Mesothelial cell of epicardium (in vitro differentiated cells): ENCODE data around the gene QRICH2. TPM values are rescaled to one million over a fixed set of nuclear protein-coding genes. Genes with fewer than 3 reads are reported as not detected.

ENCODE experiments used
- DNase-seq, 2 experiments: peaks; one replicate each; pipeline ENCODE4 v3.0.0; 2021; ENCODE audit warnings: low spot score in 2 of 2; ENCODE audit not compliant: unreplicated experiment in 2 of 2
- H3K27ac Mint-ChIP-seq: 2 replicates; pipeline ENCODE4 v1.8.0; 2021; ENCODE audit warnings: mixed read lengths
- H3K27me3 Mint-ChIP-seq: 2 replicates; pipeline ENCODE4 v1.8.0; 2021; ENCODE audit warnings: low read depth, mixed read lengths
- H3K36me3 Mint-ChIP-seq: 2 replicates; pipeline ENCODE4 v1.8.0; 2021; ENCODE audit warnings: mixed read lengths
- H3K4me1 Mint-ChIP-seq: 2 replicates; pipeline ENCODE4 v1.8.0; 2021; ENCODE audit warnings: mixed read lengths
- H3K4me3 Mint-ChIP-seq: 2 replicates; pipeline ENCODE4 v1.8.0; 2021; ENCODE audit warnings: mild to moderate bottlenecking, moderate library complexity, mixed read lengths
- H3K9me3 Mint-ChIP-seq: 2 replicates; pipeline ENCODE4 v1.8.0; 2021; ENCODE audit warnings: mixed read lengths
- CTCF ChIP-seq: fragments of 200-600 bp; sonication (generic); IDR thresholded peaks from one replicate; pipeline ENCODE4 v1.5.0; 2021; ENCODE audit warnings: antibody characterized with exemption; ENCODE audit not compliant: unreplicated experiment
- total RNA-seq: library from RNA; stranded (reverse); gene quantifications from 3 replicates; pipeline ENCODE4 v1.2.1, GENCODE V29; 2021

QRICH2 gene
- total RNA-seq, 1 donor from 2014 or later: 7.2 TPM

GRCh38 chr17:76237859-76238313 lies 70.2 kb downstream of the QRICH2 start:
- TF ChIP-seq CTCF: no peak
- no peaks in the 10 kb centered on the region for H3K9me3 Mint-ChIP-seq
- H3K4me1 Mint-ChIP-seq: peaks cover 11% of the 10 kb centered on the region
- DNase-seq: no peak
- no peak overlapping the region for H3K27ac Mint-ChIP-seq
- H3K36me3 Mint-ChIP-seq: no peaks in the 10 kb centered on the region
- H3K4me3 Mint-ChIP-seq: no peak overlapping the region
- peaks cover 48% of the 10 kb centered on the region for H3K27me3 Mint-ChIP-seq

- H3K4me1 Mint-ChIP-seq: peaks cover 11% of the 10 kb centered on the region
- peaks cover 38% of the 10 kb centered on the region for H3K27me3 Mint-ChIP-seq
- H3K36me3 Mint-ChIP-seq: no peaks in the 10 kb centered on the region
- H3K27ac Mint-ChIP-seq: no peak overlapping the region
- no peaks in the 10 kb centered on the region for H3K9me3 Mint-ChIP-seq
- no peak for DNase-seq
- no peak for TF ChIP-seq CTCF
- H3K4me3 Mint-ChIP-seq: no peak overlapping the region
These were observed 71.5 kb downstream of the QRICH2 start for GRCh38 chr17:76236603-76237002.

- Mint-ChIP-seq H3K27me3 (peaks cover 32% of the 10 kb centered on the region), H3K9me3 (no peaks in the 10 kb centered on the region), H3K36me3 (no peaks in the 10 kb centered on the region), H3K4me3 (no peak overlapping the region), H3K4me1 (peaks cover 5% of the 10 kb centered on the region), H3K27ac (no peak overlapping the region)
- no peak for TF ChIP-seq CTCF
- DNase-seq: no peak
These were observed 72.2 kb downstream of the QRICH2 start for GRCh38 chr17:76235883-76236282.

GRCh38 chr17:76234354-76234679 lies 73.8 kb downstream of the QRICH2 start:
- peaks cover 3% of the 10 kb centered on the region for H3K4me1 Mint-ChIP-seq
- H3K27ac Mint-ChIP-seq: no peak overlapping the region
- peaks cover 38% of the 10 kb centered on the region for H3K27me3 Mint-ChIP-seq
- DNase-seq: no peak
- no peak for TF ChIP-seq CTCF
- H3K36me3 Mint-ChIP-seq: no peaks in the 10 kb centered on the region
- no peak overlapping the region for H3K4me3 Mint-ChIP-seq
- no peaks in the 10 kb centered on the region for H3K9me3 Mint-ChIP-seq

- DNase-seq: no peak
- no peaks in the 10 kb centered on the region for H3K4me1 Mint-ChIP-seq
- no peaks in the 10 kb centered on the region for H3K9me3 Mint-ChIP-seq
- no peak for TF ChIP-seq CTCF
- peaks cover 39% of the 10 kb centered on the region for H3K27me3 Mint-ChIP-seq
- no peaks in the 10 kb centered on the region for H3K36me3 Mint-ChIP-seq
- H3K27ac Mint-ChIP-seq: no peak overlapping the region
- no peak overlapping the region for H3K4me3 Mint-ChIP-seq
These were observed 74.3 kb downstream of the QRICH2 start for GRCh38 chr17:76233588-76234353.
